Bone marrow (tissue), 2 donors: ENCODE results near the gene PCED1B.

Experiments used
- DNase-seq, 2 donors: peaks; one replicate each; lab custom pipeline; 2025; lab: John Stamatoyannopoulos, UW

PCED1B gene

DNA sequence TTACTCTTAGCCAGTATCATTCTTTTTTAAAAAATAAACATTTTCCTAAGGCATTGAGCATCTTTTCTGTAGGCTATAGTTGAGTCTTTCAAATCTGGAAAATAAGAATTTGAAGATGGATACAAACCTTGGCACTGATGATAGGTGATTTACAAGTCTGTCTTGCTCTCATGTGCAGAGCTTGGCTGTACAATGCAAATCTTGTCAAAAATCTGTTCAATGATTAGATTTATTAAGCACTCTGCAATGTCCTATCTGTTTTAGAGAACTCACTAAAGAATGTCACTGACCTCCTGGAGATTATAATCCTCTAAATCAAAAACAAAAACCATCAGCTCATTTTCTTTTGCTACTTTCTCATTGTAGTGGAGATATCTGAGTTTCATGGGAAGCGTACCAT lies 43.2 kb downstream of the PCED1B start:
- no peak for DNase-seq

- DNase-seq: no peak
Observed at GRCh38 chr12:47123730-47124129, 44.3 kb downstream of the PCED1B start.

- DNase-seq: no peak
Observed at GRCh38 chr12:47124451-47124850, 45.0 kb downstream of the PCED1B start.

- DNase-seq: no peak
Observed at GRCh38 chr12:47126246-47126645, 46.8 kb downstream of the PCED1B start.

- DNase-seq: no peak
Observed at GRCh38 chr12:47131011-47131410, 51.6 kb downstream of the PCED1B start.

DNA sequence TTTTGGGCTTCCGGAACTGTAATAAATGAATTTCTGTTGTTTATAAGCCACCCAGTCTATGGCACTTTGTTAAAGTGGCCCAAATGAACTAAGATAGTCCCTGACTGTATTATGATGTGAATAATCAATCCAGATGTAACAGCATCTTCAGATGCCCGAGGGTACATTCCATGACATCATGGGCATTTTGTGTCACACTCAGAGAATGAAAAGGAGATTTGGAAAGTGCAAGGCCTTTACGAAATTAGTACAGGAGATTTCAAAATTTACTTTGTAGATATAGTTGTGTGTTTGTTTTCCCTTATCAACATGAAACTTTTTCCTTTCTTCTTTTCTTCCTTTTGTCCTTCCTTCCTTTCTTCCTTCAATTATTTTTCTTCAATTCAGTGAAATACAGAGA lies 54.6 kb downstream of the PCED1B start:
- DNase-seq: no peak

GRCh38 chr12:47135578-47135977 lies 56.2 kb downstream of the PCED1B start:
- no peak for DNase-seq

DNA sequence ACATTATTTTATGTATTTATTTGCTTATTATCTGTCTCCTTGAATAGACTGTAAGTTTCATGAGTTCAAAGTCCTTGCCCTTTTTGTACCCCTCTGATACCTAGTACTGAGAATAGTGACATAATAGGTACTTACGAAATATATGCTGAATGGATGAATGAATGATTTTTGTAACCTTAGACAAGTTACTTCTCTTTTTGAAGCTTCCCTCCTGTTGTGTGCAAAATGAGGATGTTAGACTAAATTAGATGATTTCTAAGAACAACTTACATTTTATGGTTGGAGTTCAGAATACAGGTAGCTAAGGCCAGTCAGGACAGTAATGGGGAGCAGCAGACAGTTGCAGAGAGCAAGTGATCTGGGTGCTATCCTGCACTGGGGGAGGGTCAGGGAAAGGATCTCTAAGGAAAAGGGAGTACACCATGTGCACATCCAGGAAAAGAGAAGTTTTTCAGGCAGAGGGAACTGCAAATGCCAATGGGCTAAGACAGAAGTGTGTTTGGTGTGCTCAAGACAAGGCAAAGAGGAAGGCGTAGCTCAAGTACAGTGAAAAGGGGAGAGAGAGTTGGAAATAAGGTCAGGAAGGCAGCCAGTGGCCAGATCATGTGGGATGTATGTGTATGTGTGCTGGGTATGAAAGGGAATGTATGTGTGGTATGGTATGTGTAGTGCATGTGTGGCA lies 59.7 kb downstream of the PCED1B start:
- DNase-seq: peak in 1 of 2 donors; percentile 44

DNA sequence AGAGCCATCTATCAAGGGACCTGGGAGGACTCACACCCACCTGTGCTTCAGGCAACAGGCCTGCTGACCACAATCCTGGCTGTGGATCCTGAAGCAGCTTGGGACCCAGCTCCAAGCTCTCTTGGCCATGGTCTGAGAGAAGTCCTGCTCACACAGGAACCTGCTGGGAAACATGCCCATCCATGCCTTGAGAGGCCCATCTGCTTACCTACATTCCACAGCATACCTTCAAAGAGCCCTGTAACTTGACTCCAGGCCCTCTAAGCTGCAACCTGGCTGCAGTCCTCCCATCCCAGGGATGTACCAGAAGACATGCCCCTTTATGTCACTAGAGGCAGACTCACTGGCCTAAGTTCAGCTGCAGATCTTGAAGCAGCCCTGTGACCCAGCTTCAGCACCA lies 62.0 kb downstream of the PCED1B start:
- no peak for DNase-seq

DNA sequence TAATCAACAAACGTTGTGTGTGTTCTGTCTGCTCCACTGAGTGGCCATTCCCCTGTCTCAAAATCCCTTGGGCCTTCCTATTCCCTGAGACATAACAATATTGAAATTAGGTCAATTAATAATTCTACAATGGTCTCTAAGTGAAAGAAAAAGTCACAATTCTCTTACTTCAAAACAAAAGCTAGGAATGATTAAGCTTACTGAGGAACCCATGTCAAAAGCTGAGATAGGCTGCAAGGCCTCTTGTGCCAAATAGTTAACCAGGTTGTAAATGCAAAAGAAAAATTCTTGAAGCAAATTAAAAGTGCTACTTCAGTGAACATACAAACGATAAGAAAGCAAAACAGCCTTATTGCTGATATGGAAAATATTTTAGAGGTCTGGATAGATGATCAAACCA lies 65.3 kb downstream of the PCED1B start:
- no peak for DNase-seq

DNA sequence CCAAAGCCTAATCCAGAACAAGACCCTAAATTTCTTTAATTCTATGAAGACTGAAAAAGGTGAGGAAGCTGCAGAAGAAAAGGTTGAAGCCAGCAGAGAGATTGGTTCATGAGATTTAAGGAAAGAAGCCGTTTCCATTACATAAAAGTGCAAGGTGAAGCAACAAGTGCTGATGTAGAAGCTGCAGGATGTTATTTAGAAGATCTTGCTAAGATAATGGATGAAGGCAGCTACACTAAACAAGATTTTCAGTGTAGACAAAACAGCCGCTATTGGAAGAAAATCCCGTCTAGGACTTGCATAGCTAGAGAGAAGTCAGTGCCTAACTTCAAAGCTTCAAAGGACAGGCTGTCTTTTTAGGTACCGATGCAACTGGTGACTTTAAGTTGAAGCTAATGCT lies 65.8 kb downstream of the PCED1B start:
- no peak for DNase-seq

DNA sequence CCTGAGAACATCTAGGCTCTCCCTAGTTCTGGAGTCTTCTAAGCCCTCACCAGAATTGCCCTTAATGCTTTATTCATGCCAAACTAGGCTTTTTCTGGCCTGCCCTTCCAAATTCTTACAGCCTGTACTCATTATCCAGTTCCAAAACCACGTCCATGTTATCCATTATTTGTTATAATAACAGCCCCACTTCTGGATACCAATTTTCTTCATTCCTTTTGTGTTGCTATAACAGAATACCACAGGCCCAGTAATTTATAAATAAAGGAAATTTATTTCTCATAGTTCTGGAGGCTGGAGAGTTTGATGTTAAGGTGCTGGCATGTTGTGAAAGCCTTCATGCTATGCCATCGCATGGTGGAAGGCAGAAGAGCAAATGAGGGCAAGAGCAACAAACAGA lies 68.3 kb downstream of the PCED1B start:
- no peak for DNase-seq

- no peak for DNase-seq
Observed at GRCh38 chr12:47149146-47149545, 69.7 kb downstream of the PCED1B start.

DNA sequence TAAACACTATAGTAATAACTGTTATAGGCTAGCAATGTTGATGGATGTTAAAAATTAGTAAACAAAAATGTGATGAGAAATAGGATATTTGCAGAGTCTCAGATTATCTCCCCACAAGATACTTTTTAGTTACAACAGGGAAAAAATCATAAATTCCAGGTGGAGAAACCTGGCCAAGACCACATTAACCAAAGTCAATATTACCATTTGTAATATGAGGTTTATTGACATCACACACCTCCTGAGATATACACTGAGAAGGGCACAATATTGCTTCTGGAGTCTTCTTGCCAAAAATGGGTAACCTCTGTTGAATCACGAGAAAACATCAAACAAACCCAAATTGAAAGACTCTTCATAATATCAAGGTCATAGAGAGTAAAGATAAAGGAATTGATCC lies 72.7 kb downstream of the PCED1B start:
- DNase-seq: no peak

DNA sequence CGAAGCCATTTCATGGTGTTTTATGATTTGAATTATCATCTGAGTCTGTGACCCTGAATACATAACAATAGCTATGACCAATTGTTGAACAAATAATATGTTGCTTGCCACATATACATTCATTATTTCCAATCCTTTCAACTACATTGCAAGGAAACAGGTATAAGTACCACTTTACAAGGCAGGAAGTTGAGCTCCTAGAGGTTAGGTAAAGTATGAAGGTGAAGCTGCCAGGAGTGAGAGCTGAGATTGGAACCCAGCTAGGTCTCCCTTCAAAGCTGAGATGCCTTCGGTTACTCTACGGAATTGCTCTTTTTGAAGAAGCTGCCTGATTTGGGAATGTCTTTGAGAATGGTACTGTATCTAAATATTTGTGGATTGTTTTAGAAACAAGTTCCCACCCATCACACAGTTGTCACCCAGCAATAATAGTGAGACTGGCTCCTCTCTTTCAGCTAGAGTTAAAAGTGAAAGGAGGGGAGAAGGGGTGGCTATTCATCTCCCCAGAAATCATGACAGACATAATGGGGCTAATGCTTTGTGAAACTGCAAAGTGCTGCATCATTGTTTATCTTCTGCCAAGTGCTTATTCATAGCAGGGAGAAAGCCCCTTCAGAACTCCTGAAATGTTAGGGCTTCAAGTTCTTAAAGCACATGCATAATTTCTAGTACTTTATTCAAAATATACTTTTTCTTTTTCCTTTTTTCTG lies 76.2 kb downstream of the PCED1B start:
- DNase-seq: peak in 1 of 2 donors; percentile 66

DNA sequence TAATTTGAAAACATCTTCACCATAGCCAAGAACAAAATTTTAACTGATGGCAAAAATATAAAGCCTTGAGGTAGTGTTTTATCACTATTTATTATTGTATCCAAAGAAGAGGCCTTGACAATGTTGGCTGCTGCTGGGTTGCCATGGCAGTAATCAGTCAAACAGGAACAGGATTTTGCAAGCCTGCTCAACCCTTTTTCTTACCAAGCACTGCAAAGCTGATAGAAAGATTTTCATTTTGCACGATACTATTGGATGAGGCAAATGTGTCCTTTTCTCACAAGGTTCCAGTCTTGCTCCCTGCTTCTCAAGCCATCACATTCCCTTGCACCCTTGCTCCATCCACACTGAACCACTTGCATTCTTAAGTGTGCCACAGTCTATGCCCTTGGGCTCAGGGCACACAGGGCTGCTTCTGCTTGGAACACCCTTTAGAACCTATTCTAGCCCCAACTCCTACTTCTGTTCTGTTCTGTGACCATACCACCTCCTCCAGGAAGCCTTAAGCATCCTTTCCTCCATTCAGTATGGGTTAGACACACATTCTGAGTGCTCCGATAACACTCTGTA lies 76.8 kb downstream of the PCED1B start:
- no peak for DNase-seq

DNA sequence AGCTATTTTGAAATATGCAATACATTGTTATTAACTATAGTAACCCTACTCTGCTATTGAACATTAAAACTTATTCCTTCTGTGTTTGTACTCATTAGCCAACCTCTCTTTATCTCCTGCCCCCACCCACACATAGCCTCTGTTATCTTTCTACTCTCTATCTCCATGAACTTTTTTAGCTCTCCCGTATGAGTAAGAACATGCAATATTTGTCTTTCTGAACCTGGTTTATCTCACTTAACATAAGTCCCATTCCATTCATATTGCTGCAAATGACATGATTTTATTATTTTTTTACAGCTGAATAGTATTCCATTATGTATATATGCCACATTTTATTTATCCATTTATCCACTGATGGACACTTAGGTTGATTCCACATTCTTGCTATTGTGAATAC lies 79.4 kb downstream of the PCED1B start:
- no peak for DNase-seq

DNA sequence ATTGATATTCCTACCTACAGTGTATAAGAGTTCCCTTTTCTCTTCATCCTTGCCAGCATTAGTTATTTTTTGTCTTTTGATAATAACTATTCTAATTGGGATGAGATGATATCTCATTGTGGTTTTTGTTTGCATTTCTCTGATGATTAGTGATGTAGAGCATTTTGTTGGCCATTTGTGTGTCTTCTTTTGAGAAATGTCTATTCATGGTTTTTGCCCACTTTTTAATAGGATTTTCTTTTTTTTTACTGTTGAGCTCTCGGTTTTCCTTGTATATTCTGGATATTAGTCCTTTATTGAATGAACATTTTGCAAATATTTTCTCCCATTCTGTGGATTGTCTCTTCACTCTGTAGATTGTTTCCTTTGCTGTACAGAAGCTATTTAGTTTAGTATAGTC lies 79.9 kb downstream of the PCED1B start:
- no peak for DNase-seq

- DNase-seq: no peak
Observed at GRCh38 chr12:47160316-47161244, 81.2 kb downstream of the PCED1B start.

- DNase-seq: no peak
Observed at GRCh38 chr12:47164116-47164515, 84.7 kb downstream of the PCED1B start.

DNA sequence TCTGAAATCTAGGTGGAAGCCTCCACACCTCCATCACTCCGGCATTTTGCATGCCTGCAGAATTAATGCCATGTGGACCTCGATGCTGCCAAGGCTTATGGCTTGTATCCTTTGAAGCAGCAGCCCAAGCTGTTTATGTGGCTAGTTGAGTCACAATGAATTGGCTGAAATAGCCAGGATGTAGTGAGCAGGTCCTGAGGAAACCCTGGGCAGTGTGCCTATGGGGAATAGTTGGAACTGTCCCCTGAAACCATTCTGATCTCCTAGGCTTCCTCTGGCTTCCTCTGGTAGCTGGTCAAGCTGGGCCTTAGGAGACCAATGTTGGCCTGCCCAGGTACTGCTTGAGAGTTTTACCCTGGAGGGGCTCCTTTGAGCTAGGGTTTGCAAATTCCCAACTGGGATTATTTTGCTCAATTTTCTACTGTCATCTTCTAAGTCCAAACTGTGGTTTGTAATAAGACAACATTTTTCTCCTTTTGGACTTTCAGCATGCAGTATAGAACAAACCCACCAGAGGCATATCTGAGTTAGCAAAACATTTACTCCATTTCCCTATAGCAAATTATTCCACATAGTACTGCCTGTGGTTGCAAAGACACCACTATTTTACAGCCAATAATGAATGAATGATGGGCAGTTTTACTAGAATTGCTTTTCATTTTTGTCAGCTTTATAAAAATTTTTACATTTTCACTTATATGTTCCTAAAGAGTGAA lies 85.5 kb downstream of the PCED1B start:
- DNase-seq: no peak

- no peak for DNase-seq
Observed at GRCh38 chr12:47165934-47166333, 86.5 kb downstream of the PCED1B start.
